Measurements from ENCODE around the gene COL4A6. TPM values are rescaled to one million over a fixed set of nuclear protein-coding genes. Genes with fewer than 3 reads are reported as not detected.

Gene COL4A6
- total and polyA plus RNA-seq, 2 experiments from 2014 or later, result 0.11 TPM; not detected in 1

DNA sequence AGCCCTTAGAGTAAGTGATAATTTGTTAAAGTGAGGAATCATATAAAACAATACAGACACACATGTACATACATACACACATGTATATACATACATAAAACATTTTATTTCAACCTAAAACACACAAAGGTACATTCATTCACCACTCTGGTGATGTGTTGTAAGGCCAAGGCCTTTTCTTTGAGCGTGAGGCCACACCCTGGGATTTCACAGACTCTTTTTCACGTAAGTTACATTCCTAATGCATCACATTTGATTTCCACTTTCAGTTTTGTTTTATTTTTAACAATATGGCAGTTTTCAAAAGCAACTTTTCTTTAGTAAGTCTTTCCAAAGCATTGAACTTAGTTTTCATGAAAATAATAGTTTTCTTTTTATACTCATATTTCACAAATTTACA lies 170.7 kb downstream of the COL4A6 start:
- Histone ChIP-seq H3K4me2 (ENCODE audit: unreplicated experiment) (no peak overlapping the region), H3F3A (ENCODE audit: insufficient read depth) (peaks cover 6% of the 10 kb centered on the region; the same call in 1 of the 2 replicates), H3K9me3 (ENCODE audit: low read depth) (no peaks in the 10 kb centered on the region), H3K9ac (no peak overlapping the region), H3K36me3 (ENCODE audit: low read depth) (no peaks in the 10 kb centered on the region), H3K9me2 (ENCODE audit: insufficient read depth) (no peaks in the 10 kb centered on the region), H3K4me1 (ENCODE audit: insufficient read depth) (peaks cover 6% of the 10 kb centered on the region; the same call in 1 of the 2 replicates), H3K27ac (no peak overlapping the region), H4K20me1 (ENCODE audit: insufficient read depth) (no peaks in the 10 kb centered on the region), H3K27me3 (replicated peaks; ENCODE audit: insufficient read depth) (no peaks in the 10 kb centered on the region), H3K4me3 (no peak overlapping the region), H3K79me2 (ENCODE audit: insufficient read depth) (no peaks in the 10 kb centered on the region), H2AFZ (no peak overlapping the region)
- 43 to 50% methylated on average over 2 of the region's 2 CpGs for WGBS, 2 experiments (ENCODE audit: low coverage in 1 of 2, low lambda C conversion rate in 2 of 2, missing lambda C conversion rate in 2 of 2)
- TF ChIP-seq EZH2phosphoT487 (IDR thresholded peaks at IDR 0.05; ENCODE audit: insufficient read depth, low read depth) (no peak), EZH2 (IDR thresholded peaks at IDR 0.05; ENCODE audit: insufficient read depth, poor library complexity, severe bottlenecking) (no peak)
- DNase-seq, result no peak
- in situ Hi-C loops (cut with MboI), result no loop called here

DNA sequence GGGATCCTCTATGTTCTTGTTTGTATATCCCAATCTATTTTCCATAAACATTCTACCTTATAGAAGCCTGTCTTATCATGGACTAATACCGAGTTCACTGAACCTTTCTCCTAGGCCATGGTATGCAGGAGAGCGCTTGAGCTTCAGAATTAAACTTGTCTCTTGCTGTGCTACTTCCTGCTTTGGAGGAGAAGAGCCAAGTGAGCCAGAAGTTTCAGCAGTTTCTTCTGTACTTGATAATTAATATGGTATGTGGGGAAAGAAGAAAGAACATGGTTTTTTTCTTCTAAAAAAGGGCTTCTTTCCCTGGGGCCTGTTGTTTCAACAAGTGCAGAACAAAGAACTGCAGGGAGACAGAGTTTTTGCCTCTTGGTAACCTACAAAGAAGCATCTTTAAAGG lies 173.8 kb downstream of the COL4A6 start:
- H3K36me3 ChIP-seq (ENCODE audit: low read depth), result no peaks in the 10 kb centered on the region
- in situ Hi-C loops (cut with MboI), result no loop called here

DNA sequence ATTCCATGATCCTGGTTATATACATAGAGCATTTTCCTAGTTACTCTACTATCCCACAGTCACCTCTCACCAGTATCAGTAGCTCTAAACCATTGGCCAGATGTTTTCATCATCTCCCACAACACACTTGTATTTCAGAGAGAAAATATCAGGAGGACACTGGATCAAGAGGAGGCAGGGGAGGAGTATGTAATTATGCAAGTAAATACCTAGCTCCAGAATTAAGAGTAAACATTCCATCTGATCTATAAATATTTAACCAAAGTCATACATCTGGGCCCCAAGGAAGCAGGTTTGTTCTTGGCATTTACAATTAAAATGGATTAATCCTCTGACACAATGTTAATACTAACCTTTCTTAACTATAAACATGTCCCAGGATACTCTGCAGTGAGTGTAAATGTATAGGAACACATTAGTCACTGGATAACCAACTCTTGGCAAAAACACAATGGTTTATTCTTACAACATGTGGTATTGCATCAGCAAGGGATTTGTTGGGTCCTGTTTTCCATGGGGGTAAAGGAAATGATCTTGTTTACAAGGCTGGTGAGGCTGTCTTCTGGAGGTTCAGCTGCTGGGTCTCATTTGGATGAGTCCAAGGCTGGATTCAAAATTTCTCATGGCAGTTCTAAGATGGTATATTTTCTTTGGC lies 176.5 kb downstream of the COL4A6 start:
- DNase-seq, result peak; percentile 40
- Histone ChIP-seq H3K9me3 (ENCODE audit: low read depth) (no peaks in the 10 kb centered on the region), H3K36me3 (ENCODE audit: low read depth) (no peaks in the 10 kb centered on the region), H3K4me3 (no peak overlapping the region), H2AFZ (0 out of 2 replicates have a peak overlapping the region, but pooled peaks have one; percentile 24), H3K79me2 (ENCODE audit: insufficient read depth) (no peaks in the 10 kb centered on the region), H3K9me2 (ENCODE audit: insufficient read depth) (no peaks in the 10 kb centered on the region), H3K4me1 (ENCODE audit: insufficient read depth) (no peaks in the 10 kb centered on the region), H3K27ac (no peak overlapping the region), H3K4me2 (ENCODE audit: unreplicated experiment) (no peak overlapping the region), H3F3A (ENCODE audit: insufficient read depth) (no peaks in the 10 kb centered on the region), H3K27me3 (replicated peaks; ENCODE audit: insufficient read depth) (no peaks in the 10 kb centered on the region), H3K9ac (no peak overlapping the region), H4K20me1 (ENCODE audit: insufficient read depth) (no peaks in the 10 kb centered on the region)
- TF ChIP-seq EZH2phosphoT487 (IDR thresholded peaks at IDR 0.05; ENCODE audit: insufficient read depth, low read depth) (no peak), EZH2 (IDR thresholded peaks at IDR 0.05; ENCODE audit: insufficient read depth, poor library complexity, severe bottlenecking) (no peak)
- in situ Hi-C loops (cut with MboI), result no loop called here

More for the DNA sequence above, 173.8 kb downstream of the COL4A6 start:
- 20 to 26% methylated on average over 2 of the region's 2 CpGs for WGBS, 2 experiments (ENCODE audit: low coverage in 1 of 2, low lambda C conversion rate in 2 of 2, missing lambda C conversion rate in 2 of 2)
- Histone ChIP-seq H3K27ac (no peak overlapping the region), H3K9me3 (ENCODE audit: low read depth) (no peaks in the 10 kb centered on the region), H4K20me1 (ENCODE audit: insufficient read depth) (no peaks in the 10 kb centered on the region), H2AFZ (no peak overlapping the region), H3K4me2 (ENCODE audit: unreplicated experiment) (no peak overlapping the region), H3F3A (ENCODE audit: insufficient read depth) (no peaks in the 10 kb centered on the region), H3K9ac (no peak overlapping the region), H3K4me1 (ENCODE audit: insufficient read depth) (no peaks in the 10 kb centered on the region), H3K79me2 (ENCODE audit: insufficient read depth) (no peaks in the 10 kb centered on the region), H3K4me3 (no peak overlapping the region), H3K27me3 (replicated peaks; ENCODE audit: insufficient read depth) (no peaks in the 10 kb centered on the region), H3K9me2 (ENCODE audit: insufficient read depth) (no peaks in the 10 kb centered on the region)
- no peak for DNase-seq
- TF ChIP-seq EZH2 (IDR thresholded peaks at IDR 0.05; ENCODE audit: insufficient read depth, poor library complexity, severe bottlenecking) (no peak), EZH2phosphoT487 (IDR thresholded peaks at IDR 0.05; ENCODE audit: insufficient read depth, low read depth) (no peak)

DNA sequence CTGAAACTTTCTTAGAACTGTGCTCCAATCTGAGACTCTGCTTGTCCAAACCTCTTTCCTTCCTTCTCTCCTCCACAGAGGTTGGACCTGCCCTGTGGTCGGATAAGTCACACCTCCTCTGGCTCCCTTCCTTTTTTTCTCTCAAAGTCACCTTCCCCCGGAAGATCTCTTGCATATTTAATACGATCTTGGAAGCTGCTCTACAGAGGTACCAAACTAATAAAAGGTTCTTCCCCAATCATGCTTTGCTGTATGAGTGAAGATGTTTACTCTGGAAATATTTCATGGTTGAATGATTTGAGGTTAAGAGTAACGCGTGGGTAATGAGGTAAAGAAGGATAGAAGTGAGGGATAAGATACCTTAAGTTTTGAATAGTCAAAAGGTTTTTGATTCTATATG lies 180.7 kb downstream of the COL4A6 start:
- WGBS, 2 experiments (ENCODE audit: low coverage in 1 of 2, low lambda C conversion rate in 2 of 2, missing lambda C conversion rate in 2 of 2), result 54 to 60% methylated on average over 5 of the region's 5 CpGs
- in situ Hi-C loops (cut with MboI), result no loop called here
- H3K4me2 ChIP-seq (ENCODE audit: unreplicated experiment), result no peak overlapping the region
- H3K4me1 ChIP-seq (ENCODE audit: insufficient read depth), result no peaks in the 10 kb centered on the region
- no peaks in the 10 kb centered on the region for H3K9me3 ChIP-seq (ENCODE audit: low read depth)
- no peak for DNase-seq
- no peaks in the 10 kb centered on the region for H3K9me2 ChIP-seq (ENCODE audit: insufficient read depth)
- no peak overlapping the region for H3K9ac ChIP-seq
- no peaks in the 10 kb centered on the region for H3F3A ChIP-seq (ENCODE audit: insufficient read depth)
- no peaks in the 10 kb centered on the region for H3K79me2 ChIP-seq (ENCODE audit: insufficient read depth)
- H3K36me3 ChIP-seq (ENCODE audit: low read depth), result no peaks in the 10 kb centered on the region
- TF ChIP-seq EZH2phosphoT487 (IDR thresholded peaks at IDR 0.05; ENCODE audit: insufficient read depth, low read depth), result no peak
- no peak overlapping the region for H2AFZ ChIP-seq
- no peak overlapping the region for H3K4me3 ChIP-seq
- H4K20me1 ChIP-seq (ENCODE audit: insufficient read depth), result no peaks in the 10 kb centered on the region
- H3K27me3 ChIP-seq (replicated peaks; ENCODE audit: insufficient read depth), result no peaks in the 10 kb centered on the region
- no peak overlapping the region for H3K27ac ChIP-seq

DNA sequence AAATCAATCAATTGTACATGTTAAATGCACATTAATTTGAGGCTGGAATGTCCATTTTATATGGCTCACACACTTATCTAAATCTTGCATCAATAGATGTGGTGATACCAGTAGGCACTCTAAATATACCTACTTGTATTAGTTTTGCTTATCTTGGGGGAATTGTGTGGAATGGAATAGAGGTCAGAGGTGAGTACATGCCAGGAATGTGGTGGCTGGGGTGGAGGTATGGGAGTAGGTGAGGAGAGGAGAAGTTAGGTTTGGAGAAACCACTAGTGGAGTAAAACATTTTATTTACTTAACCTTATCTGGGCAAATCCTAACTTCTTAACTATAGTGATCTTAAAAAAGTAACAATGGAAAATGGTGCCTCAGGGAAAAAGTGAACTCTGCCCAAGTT lies 183.6 kb downstream of the COL4A6 start:
- Histone ChIP-seq H3K4me2 (ENCODE audit: unreplicated experiment) (no peak overlapping the region), H3K36me3 (ENCODE audit: low read depth) (no peaks in the 10 kb centered on the region), H3K79me2 (ENCODE audit: insufficient read depth) (no peaks in the 10 kb centered on the region), H3K4me3 (no peak overlapping the region), H3K27ac (no peak overlapping the region), H3K27me3 (replicated peaks; ENCODE audit: insufficient read depth) (no peaks in the 10 kb centered on the region), H3K9me3 (ENCODE audit: low read depth) (no peaks in the 10 kb centered on the region), H3K9me2 (ENCODE audit: insufficient read depth) (no peaks in the 10 kb centered on the region), H3F3A (ENCODE audit: insufficient read depth) (no peaks in the 10 kb centered on the region), H2AFZ (no peak overlapping the region), H3K9ac (no peak overlapping the region), H3K4me1 (ENCODE audit: insufficient read depth) (no peaks in the 10 kb centered on the region), H4K20me1 (ENCODE audit: insufficient read depth) (no peaks in the 10 kb centered on the region)
- TF ChIP-seq EZH2 (IDR thresholded peaks at IDR 0.05; ENCODE audit: insufficient read depth, poor library complexity, severe bottlenecking), result no peak
- no peak for TF ChIP-seq EZH2phosphoT487 (IDR thresholded peaks at IDR 0.05; ENCODE audit: insufficient read depth, low read depth)
- DNase-seq, result no peak
- in situ Hi-C loops (cut with MboI), result no loop called here
